C4-2B (cell line): ENCODE data around the gene KIF6.

Experiments used
- ZFX ChIP-seq: fragments of 450-650 bp; IDR thresholded peaks from 2 replicates; pipeline ENCODE4 v1.6.1; 2017
- TF ChIP-seq, protein P1 (sequence below): fragments of 450-650 bp; conservative IDR thresholded peaks from 2 replicates; pipeline ENCODE4 v1.5.1; 2017; ENCODE audit warnings: mild to moderate bottlenecking

DNA sequence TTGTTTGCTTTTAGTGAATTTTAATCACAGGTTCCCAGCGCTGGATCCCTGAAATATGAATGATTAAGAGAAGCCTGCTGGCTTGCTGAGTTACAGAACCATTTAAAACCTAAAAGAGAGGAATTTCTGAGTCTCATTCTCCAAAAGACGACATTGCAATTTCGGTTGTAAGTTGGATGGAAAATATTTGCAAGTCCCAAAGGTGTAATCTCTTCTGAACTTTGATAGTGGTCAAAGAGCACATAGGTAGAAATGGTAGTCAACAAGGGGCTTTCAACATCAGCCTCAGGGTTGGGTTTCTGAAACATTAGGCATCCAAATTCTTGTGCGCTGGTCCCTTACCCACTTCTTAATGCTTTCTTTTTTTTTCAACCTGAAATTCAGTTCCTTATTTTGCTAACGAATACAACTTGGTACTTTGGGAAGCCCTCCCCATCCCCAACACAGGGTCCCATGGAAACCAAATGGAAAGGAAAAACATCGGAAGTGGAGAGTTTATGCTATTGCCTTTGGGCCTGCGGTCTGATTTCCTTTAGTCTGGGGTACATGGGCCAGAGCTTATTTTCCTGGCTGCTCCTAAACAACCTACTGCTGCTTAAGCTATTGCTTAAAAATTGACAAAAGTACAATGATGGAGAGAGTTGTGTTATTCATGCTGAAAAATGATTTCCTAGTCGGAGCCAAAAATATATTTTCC, 285.7 kb downstream of the KIF6 start:
- TF ChIP-seq, protein P1, sequence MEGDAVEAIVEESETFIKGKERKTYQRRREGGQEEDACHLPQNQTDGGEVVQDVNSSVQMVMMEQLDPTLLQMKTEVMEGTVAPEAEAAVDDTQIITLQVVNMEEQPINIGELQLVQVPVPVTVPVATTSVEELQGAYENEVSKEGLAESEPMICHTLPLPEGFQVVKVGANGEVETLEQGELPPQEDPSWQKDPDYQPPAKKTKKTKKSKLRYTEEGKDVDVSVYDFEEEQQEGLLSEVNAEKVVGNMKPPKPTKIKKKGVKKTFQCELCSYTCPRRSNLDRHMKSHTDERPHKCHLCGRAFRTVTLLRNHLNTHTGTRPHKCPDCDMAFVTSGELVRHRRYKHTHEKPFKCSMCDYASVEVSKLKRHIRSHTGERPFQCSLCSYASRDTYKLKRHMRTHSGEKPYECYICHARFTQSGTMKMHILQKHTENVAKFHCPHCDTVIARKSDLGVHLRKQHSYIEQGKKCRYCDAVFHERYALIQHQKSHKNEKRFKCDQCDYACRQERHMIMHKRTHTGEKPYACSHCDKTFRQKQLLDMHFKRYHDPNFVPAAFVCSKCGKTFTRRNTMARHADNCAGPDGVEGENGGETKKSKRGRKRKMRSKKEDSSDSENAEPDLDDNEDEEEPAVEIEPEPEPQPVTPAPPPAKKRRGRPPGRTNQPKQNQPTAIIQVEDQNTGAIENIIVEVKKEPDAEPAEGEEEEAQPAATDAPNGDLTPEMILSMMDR = no peak
- no peak for TF ChIP-seq ZFX
